ENCODE data around the gene NTN1.
"Not testable (repeated sequence)": the region's sequence is repeated elsewhere in the genome, so short reads cannot be mapped to it uniquely, and the experiment has no call there.

Gene NTN1

GRCh38 chr17:9251273-9251672 lies 230.0 kb downstream of the NTN1 start:
- H3K27ac ChIP-seq = no peak overlapping the region
- TF ChIP-seq CTCF (conservative IDR thresholded peaks at IDR 0.05) (no peak), ZFX (IDR thresholded peaks at IDR 0.05) (no peak)

- TF ChIP-seq CTCF (conservative IDR thresholded peaks at IDR 0.05) (no peak), ZFX (IDR thresholded peaks at IDR 0.05) (no peak)
- no peak overlapping the region for H3K27ac ChIP-seq
These were observed 232.0 kb downstream of the NTN1 start for GRCh38 chr17:9253308-9253707.

- H3K27ac ChIP-seq = no peak overlapping the region
- TF ChIP-seq CTCF (conservative IDR thresholded peaks at IDR 0.05) (no peak), ZFX (IDR thresholded peaks at IDR 0.05) (no peak)
These were observed 233.5 kb downstream of the NTN1 start for GRCh38 chr17:9254841-9255240.

GRCh38 chr17:9255833-9256232 lies 234.5 kb downstream of the NTN1 start:
- H3K27ac ChIP-seq = no peak overlapping the region
- TF ChIP-seq ZFX (IDR thresholded peaks at IDR 0.05) = no peak
- no peak for TF ChIP-seq CTCF (conservative IDR thresholded peaks at IDR 0.05)

- no peak overlapping the region for H3K27ac ChIP-seq
- no peak for TF ChIP-seq CTCF (conservative IDR thresholded peaks at IDR 0.05)
- no peak for TF ChIP-seq ZFX (IDR thresholded peaks at IDR 0.05)
These were observed 235.0 kb downstream of the NTN1 start for GRCh38 chr17:9256361-9256750.

- H3K27ac ChIP-seq = no peak overlapping the region
- no peak for TF ChIP-seq CTCF (conservative IDR thresholded peaks at IDR 0.05)
- no peak for TF ChIP-seq ZFX (IDR thresholded peaks at IDR 0.05)
These were observed 235.7 kb downstream of the NTN1 start for GRCh38 chr17:9256751-9257629.

- not testable (repeated sequence) for H3K27ac ChIP-seq
These were observed 236.3 kb downstream of the NTN1 start for GRCh38 chr17:9257630-9257965.

All from C4-2B (cell line).